Esophagus muscularis mucosa (tissue), 4 donors: Measurements from ENCODE around the gene VIP. TPM values are rescaled to one million over a fixed set of nuclear protein-coding genes. Genes with fewer than 3 reads are reported as not detected.

Experiments
- DNase-seq: peaks from one replicate; pipeline ENCODE4 v3.0.0-alpha.2; 2017; ENCODE audit errors: extremely low spot score
- H3K27ac ChIP-seq, 4 donors: fragments of 200-600 bp; sonication (generic); replicated peaks in 1 of 4; 1 replicate in 3 of 4; 2 replicates in 1 of 4; pipeline ENCODE4 v1.5.1; 2016 to 2019; ENCODE audit warnings: mild to moderate bottlenecking in 1 of 4
- H3K27me3 ChIP-seq, 4 donors: fragments of 200-600 bp; sonication (generic); one replicate each; pipeline versions ENCODE4 v1.5.1 to v1.6.0; 2016 to 2019
- H3K36me3 ChIP-seq, 4 donors: fragments of 200-600 bp; sonication (generic); one replicate each; pipeline ENCODE4 v1.5.1; 2016 to 2019
- H3K4me1 ChIP-seq, 4 donors: fragments of 200-600 bp; sonication (generic); one replicate each; pipeline ENCODE4 v1.5.1; 2016 to 2019
- H3K4me3 ChIP-seq, 4 donors: fragments of 200-600 bp; sonication (generic); 1 replicate in 2 of 4; 2 replicates in 2 of 4; pipeline ENCODE4 v1.5.1; 2016 to 2019; ENCODE audit warnings: mild to moderate bottlenecking in 4 of 4, moderate library complexity in 1 of 4
- H3K9me3 ChIP-seq, 4 donors: fragments of 200-600 bp; sonication (generic); 1 replicate in 3 of 4; 2 replicates in 1 of 4; pipeline ENCODE4 v1.5.1; 2016 to 2019
- EP300 ChIP-seq: sonication (generic); formaldehyde crosslinking; IDR thresholded peaks from one replicate; pipeline ENCODE4 v1.6.1; 2017; ENCODE audit warnings: antibody characterized with exemption
- POLR2A ChIP-seq: fragments of 450-650 bp; IDR thresholded peaks from one replicate; pipeline ENCODE4 v1.6.1; 2017; ENCODE audit warnings: antibody characterized with exemption, moderate library complexity, mild to moderate bottlenecking, low read depth
- POLR2AphosphoS5 ChIP-seq, 2 donors: sonication (generic); formaldehyde crosslinking; IDR thresholded peaks; one replicate each; pipeline ENCODE4 v1.6.1; 2017; ENCODE audit warnings: antibody characterized with exemption in 2 of 2
- WGBS: methylation state at CpG from one replicate; pipeline ENCODE4 v1.1.5; 2018; 5-methylcytosine and 5-hydroxymethylcytosine counted together
- intact Hi-C: fragments of 100-400 bp; cut with DNase I; formaldehyde crosslinking; loops from one replicate; pipeline ENCODE4 v1.15.1; 2023
- total RNA-seq, 4 donors: library from RNA; depleted of rRNA; stranded (reverse); fragments of >200 nt; gene quantifications; one replicate each; pipeline versions ENCODE4 v1.1.0 to v1.2.1, GENCODE V29; 2016
- TF ChIP-seq, protein P1 (sequence below), 3 experiments: fragments of 200-600 bp in 2 of 3; fragments of 450-650 bp in 1 of 3; sonication (generic) in 2 of 3; IDR thresholded peaks; one replicate each; pipeline ENCODE4 v1.5.1; 2017 to 2019; ENCODE audit warnings: antibody characterized with exemption in 3 of 3, mild to moderate bottlenecking in 2 of 3, moderate library complexity in 1 of 3

VIP gene
- total RNA-seq, 4 donors from 2014 or later = 17.0 to 49.4 (median 22.8) TPM

DNA sequence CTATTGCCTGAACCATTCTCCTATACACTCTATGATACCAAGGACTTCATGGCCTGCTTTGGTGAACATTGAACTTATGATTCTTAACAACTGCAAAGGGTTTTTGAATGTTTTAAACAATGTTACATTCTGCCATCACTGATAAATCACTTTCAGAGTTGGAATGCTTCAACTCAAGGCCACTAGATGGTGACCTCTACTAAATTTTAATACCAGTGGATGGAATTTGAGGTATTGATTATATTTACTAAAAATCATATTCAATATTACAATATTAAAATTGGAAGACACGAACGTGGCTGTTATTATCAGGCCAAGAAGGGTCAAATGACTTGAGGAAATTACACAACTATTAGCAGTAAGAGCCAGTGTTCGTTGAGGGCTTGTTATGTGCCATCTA is 34.3 kb upstream of the VIP start:
- Histone ChIP-seq H3K9me3 (peaks cover 0 to 7% (median 0%) of the 10 kb centered on the region in 4 donors), H3K27ac (no peak overlapping the region), H3K27me3 (no peaks in the 10 kb centered on the region), H3K4me1 (no peaks in the 10 kb centered on the region), H3K36me3 (no peaks in the 10 kb centered on the region), H3K4me3 (no peak overlapping the region)
- 71% methylated on average over 3 of the region's 3 CpGs for WGBS
- DNase-seq = no peak
- intact Hi-C loops = no loop called here
- no peak for TF ChIP-seq POLR2AphosphoS5 (IDR thresholded peaks at IDR 0.05)
- TF ChIP-seq POLR2A = no peak
- TF ChIP-seq, protein P1, sequence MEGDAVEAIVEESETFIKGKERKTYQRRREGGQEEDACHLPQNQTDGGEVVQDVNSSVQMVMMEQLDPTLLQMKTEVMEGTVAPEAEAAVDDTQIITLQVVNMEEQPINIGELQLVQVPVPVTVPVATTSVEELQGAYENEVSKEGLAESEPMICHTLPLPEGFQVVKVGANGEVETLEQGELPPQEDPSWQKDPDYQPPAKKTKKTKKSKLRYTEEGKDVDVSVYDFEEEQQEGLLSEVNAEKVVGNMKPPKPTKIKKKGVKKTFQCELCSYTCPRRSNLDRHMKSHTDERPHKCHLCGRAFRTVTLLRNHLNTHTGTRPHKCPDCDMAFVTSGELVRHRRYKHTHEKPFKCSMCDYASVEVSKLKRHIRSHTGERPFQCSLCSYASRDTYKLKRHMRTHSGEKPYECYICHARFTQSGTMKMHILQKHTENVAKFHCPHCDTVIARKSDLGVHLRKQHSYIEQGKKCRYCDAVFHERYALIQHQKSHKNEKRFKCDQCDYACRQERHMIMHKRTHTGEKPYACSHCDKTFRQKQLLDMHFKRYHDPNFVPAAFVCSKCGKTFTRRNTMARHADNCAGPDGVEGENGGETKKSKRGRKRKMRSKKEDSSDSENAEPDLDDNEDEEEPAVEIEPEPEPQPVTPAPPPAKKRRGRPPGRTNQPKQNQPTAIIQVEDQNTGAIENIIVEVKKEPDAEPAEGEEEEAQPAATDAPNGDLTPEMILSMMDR (IDR thresholded peaks at IDR 0.05) = no peak
- TF ChIP-seq EP300 = no peak

DNA sequence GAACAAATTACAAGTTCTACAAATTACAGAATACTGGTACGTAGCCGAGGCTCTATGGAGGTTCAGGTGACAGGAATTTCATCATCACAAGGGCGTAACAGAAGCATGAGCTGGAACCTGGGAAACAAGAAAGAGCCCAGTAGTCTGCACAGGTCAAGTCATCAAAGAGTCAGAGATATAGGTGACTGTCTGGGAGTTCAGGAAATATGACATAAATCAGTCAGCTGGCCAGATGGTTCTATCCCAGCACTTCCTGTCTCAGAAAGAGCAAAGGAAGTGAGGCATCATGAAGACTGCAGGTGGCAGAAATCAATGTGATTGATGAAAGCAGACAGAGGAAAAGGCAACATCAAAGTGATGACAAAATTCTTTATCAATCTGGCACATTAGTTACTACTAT is 29.6 kb upstream of the VIP start:
- Histone ChIP-seq H3K36me3 (peaks cover 0 to 6% (median 0%) of the 10 kb centered on the region in 4 donors), H3K27ac (no peak overlapping the region), H3K4me3 (no peak overlapping the region), H3K9me3 (no peaks in the 10 kb centered on the region), H3K27me3 (no peaks in the 10 kb centered on the region), H3K4me1 (no peaks in the 10 kb centered on the region)
- WGBS = 46% methylated on average over 3 of the region's 3 CpGs
- DNase-seq = no peak
- TF ChIP-seq POLR2AphosphoS5 (IDR thresholded peaks at IDR 0.05) (no peak), EP300 (no peak), POLR2A (no peak)
- TF ChIP-seq, protein P1 (IDR thresholded peaks at IDR 0.05) = no peak
- intact Hi-C loops = no loop called here

DNA sequence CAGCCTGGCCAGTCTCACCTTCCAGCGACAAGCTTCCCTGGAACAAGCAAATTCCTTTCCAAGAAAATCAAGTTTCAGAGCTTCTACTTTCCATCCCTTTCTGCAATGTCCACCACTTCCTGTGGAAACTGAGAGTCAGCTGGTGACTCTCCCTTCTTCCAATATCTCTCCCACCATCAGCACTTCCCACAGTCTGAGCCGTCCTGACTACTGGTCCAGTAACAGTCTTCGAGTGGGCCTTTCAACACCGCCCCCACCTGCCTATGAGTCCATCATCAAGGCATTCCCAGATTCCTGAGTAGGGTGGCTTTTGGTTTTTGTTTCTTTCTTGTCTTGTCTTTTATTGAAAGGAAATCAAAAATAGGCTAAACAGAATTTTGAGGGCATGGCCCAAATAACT is 28.6 kb upstream of the VIP start:
- Histone ChIP-seq H3K27me3 (no peaks in the 10 kb centered on the region), H3K4me1 (no peaks in the 10 kb centered on the region), H3K36me3 (peaks cover 0 to 6% (median 0%) of the 10 kb centered on the region in 4 donors), H3K27ac (no peak overlapping the region), H3K9me3 (no peaks in the 10 kb centered on the region), H3K4me3 (no peak overlapping the region)
- intact Hi-C loops = no loop called here
- DNase-seq = no peak
- TF ChIP-seq POLR2A = no peak
- TF ChIP-seq EP300 = no peak
- TF ChIP-seq, protein P1 (IDR thresholded peaks at IDR 0.05) = no peak
- no peak for TF ChIP-seq POLR2AphosphoS5 (IDR thresholded peaks at IDR 0.05)
- 90% methylated on average over 4 of the region's 4 CpGs for WGBS

DNA sequence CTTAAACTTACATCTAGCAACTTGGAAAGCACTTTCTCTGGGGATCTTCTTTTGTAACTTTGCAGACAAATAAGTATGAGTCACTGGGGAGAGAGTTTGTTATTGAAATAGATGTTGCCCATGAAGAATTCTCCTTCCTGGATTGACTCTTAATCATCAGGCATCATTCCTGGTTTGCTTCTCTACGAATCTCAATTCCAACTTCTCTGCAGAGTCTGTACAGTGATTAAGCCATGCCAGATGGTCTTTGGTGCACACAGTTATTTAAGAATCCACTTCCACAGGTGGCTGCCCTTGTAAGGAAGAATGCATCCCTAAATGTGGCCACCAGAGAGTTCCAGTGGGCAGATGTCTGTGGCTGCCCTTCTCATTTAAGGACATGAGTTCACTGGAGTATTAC is 27.2 kb upstream of the VIP start:
- no peak for DNase-seq
- intact Hi-C loops = no loop called here
- no peak for TF ChIP-seq POLR2A
- TF ChIP-seq, protein P1 (IDR thresholded peaks at IDR 0.05) = no peak
- H3K27me3 ChIP-seq = no peaks in the 10 kb centered on the region
- 71% methylated on average over 1 of the region's 1 CpG for WGBS
- no peaks in the 10 kb centered on the region for H3K9me3 ChIP-seq
- no peak overlapping the region for H3K4me3 ChIP-seq
- H3K4me1 ChIP-seq = no peaks in the 10 kb centered on the region
- peaks cover 0 to 6% (median 0%) of the 10 kb centered on the region in 4 donors for H3K36me3 ChIP-seq
- no peak overlapping the region for H3K27ac ChIP-seq

DNA sequence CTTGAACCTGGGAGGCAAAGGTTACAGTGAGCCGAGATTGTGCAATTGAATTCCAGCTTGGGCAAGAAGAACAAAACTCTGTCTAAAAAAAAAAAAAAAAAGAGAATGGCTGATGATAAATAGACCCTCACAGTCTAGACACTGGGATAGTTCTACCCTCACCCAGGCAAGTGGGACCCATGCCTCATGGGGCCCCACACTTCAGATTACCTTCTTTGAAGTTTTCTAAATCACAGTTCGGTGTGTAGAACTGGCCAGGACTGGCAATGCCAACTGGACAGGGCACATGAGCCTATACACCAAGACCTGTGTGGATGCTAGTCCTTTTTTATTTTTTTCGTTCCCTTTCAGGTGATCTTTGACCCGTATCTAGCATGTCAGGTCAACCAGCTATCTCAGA is 24.3 kb upstream of the VIP start:
- Histone ChIP-seq H3K36me3 (peaks cover 0 to 6% (median 0%) of the 10 kb centered on the region in 4 donors), H3K9me3 (no peaks in the 10 kb centered on the region), H3K27ac (no peak overlapping the region), H3K4me1 (no peaks in the 10 kb centered on the region), H3K4me3 (no peak overlapping the region), H3K27me3 (no peaks in the 10 kb centered on the region)
- WGBS = 70% methylated on average over 4 of the region's 4 CpGs
- intact Hi-C loops = no loop called here
- DNase-seq = no peak
- TF ChIP-seq POLR2AphosphoS5 (IDR thresholded peaks at IDR 0.05) (no peak), EP300 (no peak), POLR2A (no peak)
- TF ChIP-seq, protein P1 (IDR thresholded peaks at IDR 0.05) = no peak
